Left lung (tissue), 10 donors: ENCODE results near the gene CAD. TPM values are rescaled to one million over a fixed set of nuclear protein-coding genes. Genes with fewer than 3 reads are reported as not detected.

Experiments used
- ATAC-seq: fragments of 200-7000 bp; cut with Tn5 transposase; one replicate; pipeline ENCODE4 v1.9.1; 2020; ENCODE audit warnings: moderate library complexity
- DNase-seq, 4 donors: peaks; one replicate each; pipeline ENCODE4 v3.0.0-alpha.2; 2013 to 2020
- H3K27ac ChIP-seq, 2 donors: fragments of 200-600 bp; sonication (generic) in 1 of 2; one replicate each; pipeline versions ENCODE4 v1.5.0 to v1.8.0; 2020 to 2021
- H3K27me3 ChIP-seq, 2 donors: fragments of 200-600 bp; sonication (generic) in 1 of 2; one replicate each; pipeline versions ENCODE4 v1.5.0 to v1.8.0; 2020 to 2021
- H3K36me3 ChIP-seq, 2 donors: fragments of 200-600 bp; sonication (generic) in 1 of 2; one replicate each; pipeline versions ENCODE4 v1.5.0 to v1.8.0; 2020 to 2021
- H3K4me1 ChIP-seq, 2 donors: fragments of 200-600 bp; one replicate each; pipeline ENCODE4 v1.8.0; 2021
- H3K4me3 ChIP-seq, 2 donors: fragments of 200-600 bp; sonication (generic) in 1 of 2; one replicate each; pipeline versions ENCODE4 v1.5.0 to v1.8.0; 2020 to 2021; ENCODE audit warnings: mild to moderate bottlenecking in 1 of 2
- H3K9me3 ChIP-seq, 2 donors: fragments of 200-600 bp; sonication (generic) in 1 of 2; one replicate each; pipeline versions ENCODE4 v1.5.0 to v1.8.0; 2020 to 2021
- intact Hi-C, 2 donors: fragments of 100-400 bp; cut with DNase I; formaldehyde crosslinking; loops; one replicate each; pipeline versions ENCODE4 v1.11.2 to v1.14.2; 2022
- polyA plus RNA-seq, 6 donors: library from polyadenylated mRNA; unstranded; fragments of 120-200 nt; gene quantifications; one replicate each; pipeline ENCODE4 v1.2.1, GENCODE V29; 2013; ENCODE audit not compliant: insufficient read length in 6 of 6
- total RNA-seq, 2 donors: library from RNA; stranded (reverse); fragmentation: NEBNext Ultra II Directional; extraction: Animal tissue kit (Norgen Biotek cat#: 25700); gene quantifications; one replicate each; pipeline ENCODE4 v1.2.1, GENCODE V29; 2021
- TF ChIP-seq, protein P1 (sequence below), 2 donors: fragments of 200-600 bp; sonication (generic) in 1 of 2; IDR thresholded peaks; one replicate each; pipeline versions ENCODE4 v1.5.0 to v1.8.0; 2021; ENCODE audit warnings: antibody characterized with exemption in 2 of 2
- donor health status: DM: no; HTN: yes; CAD: no.
- donor health status: DM: no; HTN: no; CAD: no.

CAD gene
- total and polyA plus RNA-seq, 8 donors = 31.1 to 52.8 (median 44.9) TPM

- Histone ChIP-seq H3K36me3 (no peaks in the 10 kb centered on the region), H3K4me3 (no peak overlapping the region), H3K9me3 (no peaks in the 10 kb centered on the region), H3K27me3 (peaks cover 0 to 25% of the 10 kb centered on the region in 2 donors), H3K4me1 (peaks cover 0 to 3% of the 10 kb centered on the region in 2 donors), H3K27ac (no peak overlapping the region)
- no peak for ATAC-seq
- intact Hi-C loops = loop anchor here in 1 of 2 donors (10.0 kb wide), 1 partner anchor 190 kb away; no protein-coding TSS in a partner anchor
- no peak for DNase-seq
- TF ChIP-seq, protein P1, sequence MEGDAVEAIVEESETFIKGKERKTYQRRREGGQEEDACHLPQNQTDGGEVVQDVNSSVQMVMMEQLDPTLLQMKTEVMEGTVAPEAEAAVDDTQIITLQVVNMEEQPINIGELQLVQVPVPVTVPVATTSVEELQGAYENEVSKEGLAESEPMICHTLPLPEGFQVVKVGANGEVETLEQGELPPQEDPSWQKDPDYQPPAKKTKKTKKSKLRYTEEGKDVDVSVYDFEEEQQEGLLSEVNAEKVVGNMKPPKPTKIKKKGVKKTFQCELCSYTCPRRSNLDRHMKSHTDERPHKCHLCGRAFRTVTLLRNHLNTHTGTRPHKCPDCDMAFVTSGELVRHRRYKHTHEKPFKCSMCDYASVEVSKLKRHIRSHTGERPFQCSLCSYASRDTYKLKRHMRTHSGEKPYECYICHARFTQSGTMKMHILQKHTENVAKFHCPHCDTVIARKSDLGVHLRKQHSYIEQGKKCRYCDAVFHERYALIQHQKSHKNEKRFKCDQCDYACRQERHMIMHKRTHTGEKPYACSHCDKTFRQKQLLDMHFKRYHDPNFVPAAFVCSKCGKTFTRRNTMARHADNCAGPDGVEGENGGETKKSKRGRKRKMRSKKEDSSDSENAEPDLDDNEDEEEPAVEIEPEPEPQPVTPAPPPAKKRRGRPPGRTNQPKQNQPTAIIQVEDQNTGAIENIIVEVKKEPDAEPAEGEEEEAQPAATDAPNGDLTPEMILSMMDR (IDR thresholded peaks at IDR 0.05) = no peak
These were observed 67.8 kb downstream of the CAD start for GRCh38 chr2:27284996-27285395.

- TF ChIP-seq, protein P1 (IDR thresholded peaks at IDR 0.05) = no peak
- Histone ChIP-seq H3K27ac (no peak overlapping the region), H3K4me3 (no peak overlapping the region), H3K36me3 (no peaks in the 10 kb centered on the region), H3K9me3 (no peaks in the 10 kb centered on the region), H3K4me1 (no peaks in the 10 kb centered on the region), H3K27me3 (peaks cover 0 to 28% of the 10 kb centered on the region in 2 donors)
- intact Hi-C loops = loop anchor here in 1 of 2 donors (10.0 kb wide), 1 partner anchor 191 kb away; no protein-coding TSS in a partner anchor
- ATAC-seq (no peak), DNase-seq (no peak)
These were observed 68.3 kb downstream of the CAD start for GRCh38 chr2:27285481-27285880.

GRCh38 chr2:27288610-27289009 is 71.4 kb downstream of the CAD start:
- ATAC-seq (no peak), DNase-seq (no peak)
- no peak overlapping the region for H3K4me3 ChIP-seq
- H3K36me3 ChIP-seq = no peaks in the 10 kb centered on the region
- intact Hi-C loops = loop anchor here in 1 of 2 donors (10.0 kb wide), 1 partner anchor 194 kb away; no protein-coding TSS in a partner anchor
- TF ChIP-seq, protein P1 (IDR thresholded peaks at IDR 0.05) = no peak
- H3K4me1 ChIP-seq = no peaks in the 10 kb centered on the region
- H3K9me3 ChIP-seq = no peaks in the 10 kb centered on the region
- no peak overlapping the region for H3K27ac ChIP-seq
- H3K27me3 ChIP-seq = peaks cover 0 to 19% of the 10 kb centered on the region in 2 donors

DNA sequence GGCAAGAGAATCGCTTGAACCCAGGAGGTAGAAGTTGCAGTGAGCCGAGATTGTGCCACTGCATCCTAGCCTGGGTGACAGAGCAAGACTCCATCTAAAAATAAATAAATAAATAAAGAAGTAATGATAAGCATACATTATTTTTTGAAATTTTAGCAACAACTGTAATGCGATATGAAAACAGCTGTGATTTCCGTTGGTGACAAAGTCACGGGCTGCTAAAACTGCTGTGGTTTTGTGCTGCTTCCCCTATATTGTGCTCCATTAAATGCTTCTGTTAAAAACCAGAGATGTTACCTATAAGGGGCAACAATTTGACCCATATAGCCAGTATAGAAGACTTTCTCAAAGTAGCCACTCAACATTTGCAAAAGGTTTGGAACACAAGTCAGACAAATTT is 73.4 kb downstream of the CAD start:
- DNase-seq (no peak), ATAC-seq (no peak)
- Histone ChIP-seq H3K27ac (no peak overlapping the region), H3K27me3 (peaks cover 0 to 24% of the 10 kb centered on the region in 2 donors), H3K4me3 (no peak overlapping the region), H3K36me3 (no peaks in the 10 kb centered on the region), H3K4me1 (no peaks in the 10 kb centered on the region), H3K9me3 (no peaks in the 10 kb centered on the region)
- intact Hi-C loops = no loop called here
- TF ChIP-seq, protein P1 (IDR thresholded peaks at IDR 0.05) = no peak

GRCh38 chr2:27291865-27292264 is 74.7 kb downstream of the CAD start:
- DNase-seq (no peak), ATAC-seq (peak; percentile 38)
- intact Hi-C loops = no loop called here
- Histone ChIP-seq H3K36me3 (no peaks in the 10 kb centered on the region), H3K4me1 (no peaks in the 10 kb centered on the region), H3K27me3 (peaks cover 0 to 24% of the 10 kb centered on the region in 2 donors), H3K27ac (no peak overlapping the region), H3K9me3 (no peaks in the 10 kb centered on the region), H3K4me3 (no peak overlapping the region)
- TF ChIP-seq, protein P1 (IDR thresholded peaks at IDR 0.05) = no peak

Other genes with a start within 250 kb of the CAD start
- 10 to 100 TPM; 13.5 to 23.5 TPM for gene MAPRE3, start 246.7 kb upstream of the CAD start, total RNA-seq
- gene MAPRE3, start 246.7 kb upstream of the CAD start, polyA plus RNA-seq = 10 to 100 TPM in 2 of 6 donors, 1 to 10 TPM in 4; 7.1 to 12.4 (median 9.4) TPM
- gene TMEM214, start 184.4 kb upstream of the CAD start, total RNA-seq = 100 to 1,000 TPM in 1 of 2 donors, 10 to 100 TPM in 1; 84.6 to 105 TPM
- 10 to 100 TPM; 59.8 to 90.4 (median 67.8) TPM for gene TMEM214, start 184.4 kb upstream of the CAD start, polyA plus RNA-seq
- 10 to 100 TPM; 12.0 to 20.6 TPM for gene AGBL5, start 165.7 kb upstream of the CAD start, total RNA-seq
- gene AGBL5, start 165.7 kb upstream of the CAD start, polyA plus RNA-seq = 10 to 100 TPM; 47.2 to 54.5 (median 51.9) TPM
- 100 to 1,000 TPM; 294 to 407 TPM for gene OST4, start 145.7 kb upstream of the CAD start, total RNA-seq
- 100 to 1,000 TPM; 231 to 289 (median 260) TPM for gene OST4, start 145.7 kb upstream of the CAD start, polyA plus RNA-seq
- gene EMILIN1, start 138.8 kb upstream of the CAD start, total RNA-seq = 100 to 1,000 TPM; 151 to 161 TPM
- gene EMILIN1, start 138.8 kb upstream of the CAD start, polyA plus RNA-seq = 100 to 1,000 TPM; 137 to 268 (median 197) TPM
- gene KHK, start 130.6 kb upstream of the CAD start, total RNA-seq = 10 to 100 TPM in 1 of 2 donors, 1 to 10 TPM in 1; 4.6 to 11.5 TPM
- gene KHK, start 130.6 kb upstream of the CAD start, polyA plus RNA-seq = 1 to 10 TPM; 3.8 to 6.2 (median 4.4) TPM
- gene CGREF1, start 98.2 kb upstream of the CAD start, total RNA-seq = 1 to 10 TPM; 2.8 to 3.4 TPM
- gene CGREF1, start 98.2 kb upstream of the CAD start, polyA plus RNA-seq = under 1 TPM; 0.31 to 0.86 (median 0.56) TPM
- gene ABHD1, start 93.6 kb upstream of the CAD start, total RNA-seq = not detected
- gene ABHD1, start 93.6 kb upstream of the CAD start, polyA plus RNA-seq = 1 to 10 TPM in 3 of 6 donors, under 1 TPM in 3; 0.69 to 1.3 (median 1.0) TPM
- gene PREB, start 82.7 kb upstream of the CAD start, total RNA-seq = 10 to 100 TPM; 50.8 to 65.3 TPM
- 10 to 100 TPM; 34.3 to 45.7 (median 38.2) TPM for gene PREB, start 82.7 kb upstream of the CAD start, polyA plus RNA-seq
- not detected for gene PRR30, start 78.0 kb upstream of the CAD start, total RNA-seq
- gene PRR30, start 78.0 kb upstream of the CAD start, polyA plus RNA-seq = not detected
- under 1 TPM; 0.08 to 0.50 TPM for gene TCF23, start 68.4 kb upstream of the CAD start, total RNA-seq
- under 1 TPM; 0.06 to 0.21 (median 0.08) TPM for gene TCF23, start 68.4 kb upstream of the CAD start, polyA plus RNA-seq
- 100 to 1,000 TPM in 1 of 2 donors, 10 to 100 TPM in 1; 87.5 to 102 TPM for gene ATRAID, start 5.3 kb upstream of the CAD start, total RNA-seq
- 100 to 1,000 TPM; 126 to 141 (median 130) TPM for gene ATRAID, start 5.3 kb upstream of the CAD start, polyA plus RNA-seq
- 10 to 100 TPM; 27.3 to 43.7 TPM for gene SLC5A6, start 5.1 kb upstream of the CAD start, total RNA-seq
- gene SLC5A6, start 5.1 kb upstream of the CAD start, polyA plus RNA-seq = 10 to 100 TPM; 24.1 to 47.2 (median 31.7) TPM
- gene SLC30A3, start 45.7 kb downstream of the CAD start, total RNA-seq = under 1 TPM; 0.39 to 0.64 TPM
- under 1 TPM; 0.26 to 0.69 (median 0.48) TPM for gene SLC30A3, start 45.7 kb downstream of the CAD start, polyA plus RNA-seq
- gene DNAJC5G, start 58.1 kb downstream of the CAD start, total RNA-seq = not detected
- under 1 TPM; 0.19 to 0.41 (median 0.30) TPM for gene DNAJC5G, start 58.1 kb downstream of the CAD start, polyA plus RNA-seq
- under 1 TPM in 1 of 2 donors, not detected in 1; 0.17 TPM for gene TRIM54, start 65.1 kb downstream of the CAD start, total RNA-seq
- under 1 TPM in 5 of 6 donors, not detected in 1; 0.07 to 0.14 (median 0.09) TPM for gene TRIM54, start 65.1 kb downstream of the CAD start, polyA plus RNA-seq
- 1 to 10 TPM; 1.5 to 2.6 TPM for gene UCN, start 91.1 kb downstream of the CAD start, total RNA-seq
- 1 to 10 TPM; 1.3 to 2.4 (median 1.8) TPM for gene UCN, start 91.1 kb downstream of the CAD start, polyA plus RNA-seq
- 100 to 1,000 TPM in 1 of 2 donors, 10 to 100 TPM in 1; 96.4 to 103 TPM for gene MPV17, start 105.7 kb downstream of the CAD start, total RNA-seq
- 100 to 1,000 TPM in 1 of 6 donors, 10 to 100 TPM in 5; 91.6 to 106 (median 99.0) TPM for gene MPV17, start 105.7 kb downstream of the CAD start, polyA plus RNA-seq
- gene GTF3C2, start 139.4 kb downstream of the CAD start, total RNA-seq = 10 to 100 TPM; 45.2 to 54.5 TPM
- gene GTF3C2, start 139.4 kb downstream of the CAD start, polyA plus RNA-seq = 10 to 100 TPM; 63.3 to 71.7 (median 68.1) TPM
- gene EIF2B4, start 153.0 kb downstream of the CAD start, total RNA-seq = 10 to 100 TPM; 30.7 to 36.9 TPM
- 10 to 100 TPM; 50.3 to 61.4 (median 53.4) TPM for gene EIF2B4, start 153.0 kb downstream of the CAD start, polyA plus RNA-seq
- 100 to 1,000 TPM in 1 of 2 donors, 10 to 100 TPM in 1; 91.0 to 121 TPM for gene SNX17, start 153.2 kb downstream of the CAD start, total RNA-seq
- gene SNX17, start 153.2 kb downstream of the CAD start, polyA plus RNA-seq = 100 to 1,000 TPM in 3 of 6 donors, 10 to 100 TPM in 3; 93.1 to 113 (median 102) TPM
- 10 to 100 TPM; 16.4 to 17.2 TPM for gene ZNF513, start 163.4 kb downstream of the CAD start, total RNA-seq
- 10 to 100 TPM; 12.8 to 18.8 (median 15.8) TPM for gene ZNF513, start 163.4 kb downstream of the CAD start, polyA plus RNA-seq
- 10 to 100 TPM; 55.5 to 66.5 TPM for gene PPM1G, start 192.2 kb downstream of the CAD start, total RNA-seq
- 10 to 100 TPM; 72.1 to 88.0 (median 81.1) TPM for gene PPM1G, start 192.2 kb downstream of the CAD start, polyA plus RNA-seq
- 10 to 100 TPM; 81.6 to 85.4 TPM for gene NRBP1, start 211.3 kb downstream of the CAD start, total RNA-seq
- gene NRBP1, start 211.3 kb downstream of the CAD start, polyA plus RNA-seq = 100 to 1,000 TPM; 119 to 137 (median 123) TPM
- 10 to 100 TPM; 34.0 to 45.6 TPM for gene KRTCAP3, start 225.0 kb downstream of the CAD start, total RNA-seq
- gene KRTCAP3, start 225.0 kb downstream of the CAD start, polyA plus RNA-seq = 10 to 100 TPM; 12.0 to 17.8 (median 14.7) TPM